HG02642 (cell line): ENCODE measurements around the gene DYNC1I2.

ENCODE experiments used
- ATAC-seq: cut with Tn5 transposase; IDR thresholded peaks from one replicate; pipeline ENCODE4 v1.9.1; 2021; ENCODE audit warnings: mild to moderate bottlenecking; ENCODE audit not compliant: unreplicated experiment, poor library complexity

DYNC1I2 gene

GRCh38 chr2:171687287-171688128, at the start of gene DYNC1I2:
Gene DYNC1I2, plus strand, starts transcription at chr2:171687469. Its CDS starts 2,687 bp downstream, at chr2:171690156.
- peak; percentile 91 for ATAC-seq

DNA sequence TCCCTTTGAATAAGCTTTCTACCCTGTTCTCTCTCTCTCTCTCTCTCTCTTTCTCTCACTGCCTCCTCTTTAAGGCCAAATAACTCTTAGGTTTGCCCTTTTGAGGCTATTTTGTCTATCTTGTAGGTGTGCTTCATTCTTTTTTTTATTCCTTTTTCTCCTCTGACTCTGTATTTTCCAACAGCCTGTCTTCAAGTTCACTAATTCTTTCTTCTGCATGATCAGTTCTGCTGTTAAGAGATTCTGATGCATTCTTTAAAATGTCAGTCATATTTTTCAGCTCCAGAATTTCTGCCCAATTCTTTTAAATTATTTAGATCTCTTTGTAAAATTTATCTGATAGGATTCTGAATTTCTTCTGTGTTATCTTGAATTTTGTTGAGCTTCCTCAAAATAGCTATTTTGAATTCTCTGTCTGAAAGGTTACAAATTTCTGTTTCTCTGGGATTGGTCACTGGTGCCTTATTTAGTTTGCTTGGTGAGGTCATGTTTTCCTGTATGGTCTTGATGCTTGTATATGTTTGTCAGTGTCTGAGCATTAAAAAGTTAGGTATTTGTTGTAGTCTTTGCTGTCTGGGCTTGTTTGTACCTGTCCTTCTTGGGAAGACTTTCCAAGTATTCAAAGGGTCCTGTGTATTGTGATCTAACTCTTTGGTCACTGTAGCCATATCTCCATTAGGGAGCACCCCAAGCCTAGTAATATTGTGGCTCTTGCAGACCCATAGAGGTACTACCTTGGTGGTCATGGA, 35.4 kb upstream of the DYNC1I2 start:
- ATAC-seq: no peak

GRCh38 chr2:171652416-171652785, 34.9 kb upstream of the DYNC1I2 start:
- ATAC-seq: peak; percentile 85

DNA sequence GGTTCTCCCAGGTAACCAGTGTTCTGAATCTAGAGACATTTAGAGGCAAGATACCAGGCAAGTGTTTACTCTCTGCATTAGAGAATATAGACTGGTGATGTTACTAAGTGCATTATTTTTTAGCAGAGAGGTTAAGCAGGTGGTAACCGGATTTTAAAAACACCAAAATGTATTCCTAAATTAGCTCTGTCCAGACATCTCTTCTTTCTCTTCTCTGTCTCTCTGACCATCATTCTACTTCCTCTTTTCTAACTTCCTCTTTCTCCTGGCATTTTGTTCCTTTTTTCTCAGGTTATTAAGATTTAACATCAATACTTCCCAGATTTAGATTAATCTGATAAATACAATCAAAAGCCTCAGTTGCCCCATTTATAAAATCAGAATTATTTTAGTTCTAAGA, 31.7 kb upstream of the DYNC1I2 start:
- ATAC-seq: no peak

GRCh38 chr2:171667041-171667440, 20.2 kb upstream of the DYNC1I2 start:
- ATAC-seq: no peak

DNA sequence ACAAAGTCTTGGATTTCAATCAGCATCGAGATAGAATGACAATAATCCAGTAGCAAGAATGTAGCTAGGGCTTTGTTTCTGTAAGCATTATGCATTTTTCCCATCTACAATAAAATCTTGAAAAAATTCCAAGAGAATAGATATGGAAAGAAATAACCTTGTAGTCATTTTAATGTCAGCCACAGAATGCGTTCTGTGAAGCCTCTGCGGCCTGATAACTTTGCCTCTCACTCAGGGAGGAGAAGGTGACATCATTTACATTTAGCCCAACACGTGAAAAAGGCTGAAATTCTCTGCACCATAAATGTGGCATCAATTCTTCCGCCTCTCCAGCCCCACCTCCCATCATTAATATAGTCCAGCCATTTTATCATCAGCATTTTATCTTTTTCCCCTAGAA, 19.1 kb upstream of the DYNC1I2 start:
- ATAC-seq: no peak

DNA sequence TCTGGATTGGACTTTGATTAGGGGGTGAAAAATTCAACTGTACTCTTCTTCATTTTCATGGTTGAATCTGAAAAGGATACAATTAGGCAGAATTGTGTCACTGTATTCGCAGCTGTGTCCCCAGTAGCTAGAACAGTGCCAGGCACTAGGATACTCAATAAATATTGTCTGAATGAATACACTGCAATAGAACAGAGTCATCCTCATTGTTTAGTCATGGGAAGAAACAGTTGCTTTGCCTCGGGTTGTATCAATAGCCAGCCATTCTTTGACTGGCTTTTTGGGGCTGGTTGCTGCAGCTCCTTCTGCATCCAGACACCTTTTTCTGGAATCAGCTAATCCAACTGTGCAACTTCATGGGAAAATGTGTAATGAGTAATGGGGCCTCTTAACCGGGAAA, 18.1 kb upstream of the DYNC1I2 start:
- no peak for ATAC-seq

DNA sequence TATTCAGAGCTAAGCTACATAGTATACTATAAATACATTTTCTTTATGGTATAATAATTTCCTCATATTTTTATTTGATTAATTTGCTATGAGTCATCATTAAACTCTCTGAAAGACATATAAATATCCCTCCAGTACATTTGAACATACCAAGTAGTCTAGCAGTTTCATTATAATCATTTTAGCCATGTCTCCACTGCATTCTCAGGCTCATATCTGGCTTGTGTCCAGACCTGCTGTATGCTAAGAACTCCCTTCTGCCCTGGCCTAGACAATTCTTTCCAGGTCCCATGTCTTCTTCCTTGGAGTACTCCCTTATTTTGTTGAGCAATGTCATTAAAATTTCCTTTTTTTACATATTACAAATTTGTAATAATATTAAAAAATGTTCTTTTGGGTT, 16.6 kb upstream of the DYNC1I2 start:
- ATAC-seq: no peak

DNA sequence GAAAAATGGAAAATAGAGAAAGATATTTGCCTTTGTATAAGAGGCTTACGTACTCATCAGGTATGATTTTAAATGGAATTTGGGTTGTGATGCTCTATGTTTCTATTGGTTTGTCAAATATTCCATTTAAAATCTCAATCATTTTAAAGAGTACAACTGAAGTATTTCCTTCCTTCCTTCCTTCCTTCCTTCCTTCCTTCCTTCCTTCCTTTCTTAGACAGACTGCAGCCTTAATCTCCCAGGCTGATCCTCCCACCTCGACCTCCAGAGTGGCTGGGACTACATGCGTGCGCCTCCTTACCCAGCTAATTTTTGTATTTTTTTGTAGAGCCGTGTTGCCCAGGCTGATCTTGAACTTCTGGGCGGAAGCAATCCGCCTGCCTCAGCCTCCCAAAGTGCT, 15.4 kb upstream of the DYNC1I2 start:
- ATAC-seq: no peak

DNA sequence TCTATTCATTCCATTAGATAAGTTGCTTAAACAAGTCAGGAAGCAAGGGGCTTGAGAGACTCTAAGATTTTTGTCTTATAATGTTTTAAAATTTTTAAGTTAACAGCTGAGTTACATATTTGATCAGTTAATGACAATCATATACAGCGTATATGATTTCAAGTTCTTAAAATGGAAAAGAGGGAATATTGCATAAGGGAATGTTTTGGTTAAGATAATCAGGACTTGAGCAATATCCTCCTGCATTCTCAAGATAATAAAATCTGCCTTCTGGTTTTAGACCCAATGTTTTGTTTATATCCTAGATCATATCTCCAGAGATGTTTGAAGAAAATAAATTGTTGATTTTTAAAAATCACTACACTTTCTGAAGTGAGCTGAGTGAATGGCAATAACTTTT, 13.4 kb upstream of the DYNC1I2 start:
- ATAC-seq: no peak

DNA sequence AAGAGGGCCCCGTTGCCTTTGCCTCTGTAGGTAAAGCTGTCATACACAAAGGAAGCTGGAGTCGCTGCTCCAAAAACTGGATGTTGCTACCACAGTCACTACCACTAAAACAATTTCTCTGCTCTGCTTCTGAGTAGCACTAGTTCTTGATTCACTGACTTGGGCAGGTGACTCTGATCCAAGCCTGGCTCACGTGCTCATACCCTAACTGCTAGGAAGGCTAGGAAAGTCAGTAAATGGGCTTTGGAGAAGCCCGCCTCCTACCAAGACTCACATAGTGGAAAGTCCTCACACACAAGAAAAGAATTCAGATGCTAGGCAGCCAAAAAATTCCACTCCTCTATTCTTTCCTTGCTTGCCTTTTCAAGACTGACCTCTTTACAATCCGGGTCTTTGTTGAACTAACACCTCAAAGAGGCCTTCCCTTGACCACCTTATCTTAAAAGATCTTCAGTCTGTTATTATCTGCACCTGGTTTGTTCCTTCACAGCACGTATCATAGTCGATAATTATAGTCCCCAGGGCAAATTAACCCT, 11.4 kb upstream of the DYNC1I2 start:
- ATAC-seq: no peak

GRCh38 chr2:171678619-171679018, 8.7 kb upstream of the DYNC1I2 start:
- no peak for ATAC-seq

DNA sequence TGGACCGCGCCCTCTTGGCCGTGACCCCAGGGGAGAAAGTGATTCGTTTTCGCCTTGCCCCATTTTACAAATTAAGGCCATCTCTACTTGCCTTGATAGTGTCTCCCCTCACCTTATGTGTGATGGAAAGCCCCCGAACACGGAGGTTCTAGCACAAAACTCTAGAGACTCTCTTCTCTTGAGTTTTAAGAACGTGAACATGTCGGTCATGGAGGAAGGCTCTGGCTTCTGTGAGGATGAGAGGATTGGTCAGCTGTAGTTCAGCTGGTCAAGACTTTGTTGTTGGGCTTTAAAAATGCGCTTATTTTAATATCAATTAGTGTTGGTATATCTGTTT, 828 bp downstream of the DYNC1I2 start:
- ATAC-seq: no peak

DNA sequence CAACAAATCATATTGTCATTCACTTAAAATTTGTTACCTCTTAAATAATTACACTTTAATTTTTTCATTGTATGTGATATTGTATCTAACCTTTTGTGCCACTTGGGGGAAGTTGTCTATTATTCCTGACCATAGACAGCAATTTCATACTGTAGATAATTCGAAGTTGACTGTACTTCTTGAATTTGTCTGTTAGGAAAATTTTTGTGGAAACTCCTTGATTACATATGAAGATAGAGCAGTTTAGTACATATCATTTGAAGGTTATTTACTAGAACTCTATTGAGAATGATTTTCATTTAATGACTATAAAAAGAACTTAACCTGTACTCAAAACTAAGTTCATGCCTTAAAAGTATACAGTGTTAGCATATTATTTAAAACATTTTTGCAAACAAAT, 5.1 kb downstream of the DYNC1I2 start:
- no peak for ATAC-seq

GRCh38 chr2:171702781-171703556, 15.7 kb downstream of the DYNC1I2 start:
- no peak for ATAC-seq

DNA sequence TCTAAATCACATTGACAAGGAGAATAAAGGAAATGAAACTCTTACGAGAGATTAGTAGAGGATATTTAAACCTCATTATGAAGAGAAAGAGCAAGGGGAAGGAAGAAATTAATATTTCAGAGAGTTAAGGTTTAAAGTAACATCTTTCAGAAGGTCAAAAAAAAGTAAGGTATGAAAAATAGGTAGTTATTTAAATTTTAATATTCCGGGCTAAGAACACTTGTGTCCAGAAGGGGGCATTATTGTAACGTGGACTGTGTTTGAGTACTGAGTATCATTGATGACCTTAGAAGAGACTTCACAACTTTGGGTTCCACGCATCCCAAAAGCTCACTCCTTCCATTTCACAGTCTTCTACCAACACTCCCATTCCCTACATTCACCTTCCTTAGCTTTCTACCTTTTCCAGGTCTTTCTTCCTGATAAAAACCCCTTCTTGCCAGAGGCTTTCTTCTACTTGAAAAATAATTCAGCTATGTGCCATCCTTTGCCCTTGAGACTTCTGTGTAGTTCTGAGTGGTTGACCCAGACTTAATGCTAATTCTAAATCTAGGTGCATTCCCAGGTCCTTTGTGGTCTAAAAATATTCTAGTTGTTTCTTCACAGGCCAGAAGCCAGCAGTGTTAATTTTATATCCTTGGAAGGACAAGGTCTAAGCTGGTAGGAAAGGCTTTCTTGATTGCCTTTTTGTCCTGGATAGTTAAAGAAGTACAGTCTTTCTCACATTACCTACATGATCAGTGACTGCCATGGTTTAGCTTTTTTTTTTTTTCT, 16.5 kb downstream of the DYNC1I2 start:
- ATAC-seq: no peak

DNA sequence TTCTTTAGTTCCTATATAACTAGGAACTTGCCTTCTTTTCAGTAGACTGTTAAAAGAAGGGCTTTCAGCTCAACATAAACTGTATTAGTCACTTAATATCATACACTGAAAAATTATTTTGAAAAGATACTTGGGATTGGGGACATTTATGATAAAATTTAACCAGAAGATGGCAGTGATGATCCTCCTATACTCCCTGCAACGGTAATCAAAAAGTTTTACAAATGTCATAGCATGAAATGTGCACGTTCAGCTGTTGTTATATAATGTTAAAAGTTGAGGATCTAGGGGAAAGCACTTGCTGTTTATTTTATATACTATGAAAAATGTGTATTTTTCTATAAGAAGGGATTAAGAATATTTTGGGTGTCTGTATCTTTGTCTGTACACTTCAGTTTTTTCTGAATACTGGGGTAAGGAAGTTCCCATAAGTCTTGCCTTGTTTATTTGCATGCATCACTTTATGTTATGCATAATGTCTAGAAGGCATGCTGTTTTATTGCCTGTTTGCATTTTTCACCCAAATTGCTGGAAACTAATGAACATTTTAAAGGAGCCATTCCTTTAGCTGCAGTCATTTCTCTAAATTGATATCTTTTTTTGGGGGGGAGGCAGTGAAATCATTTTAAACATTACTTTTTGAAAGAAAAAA, 19.0 kb downstream of the DYNC1I2 start:
- ATAC-seq: no peak

DNA sequence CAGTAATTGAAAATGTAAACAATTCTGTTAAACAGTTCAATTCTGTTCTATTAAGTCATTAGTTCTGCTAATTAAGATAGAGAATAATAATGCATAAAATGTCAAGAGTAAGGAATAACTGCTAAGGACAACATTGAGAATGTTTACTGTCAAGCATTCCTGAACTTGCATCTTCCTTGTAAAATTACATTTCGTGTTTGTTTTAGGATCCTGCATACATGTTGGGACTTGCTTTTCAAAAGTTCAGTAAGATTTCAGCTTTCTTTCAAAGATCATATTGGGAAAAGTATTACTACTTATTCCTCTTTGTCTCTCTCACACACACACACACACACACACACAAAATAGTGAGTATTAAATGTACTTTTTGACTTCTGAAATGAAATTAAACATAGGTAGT, 20.5 kb downstream of the DYNC1I2 start:
- no peak for ATAC-seq

DNA sequence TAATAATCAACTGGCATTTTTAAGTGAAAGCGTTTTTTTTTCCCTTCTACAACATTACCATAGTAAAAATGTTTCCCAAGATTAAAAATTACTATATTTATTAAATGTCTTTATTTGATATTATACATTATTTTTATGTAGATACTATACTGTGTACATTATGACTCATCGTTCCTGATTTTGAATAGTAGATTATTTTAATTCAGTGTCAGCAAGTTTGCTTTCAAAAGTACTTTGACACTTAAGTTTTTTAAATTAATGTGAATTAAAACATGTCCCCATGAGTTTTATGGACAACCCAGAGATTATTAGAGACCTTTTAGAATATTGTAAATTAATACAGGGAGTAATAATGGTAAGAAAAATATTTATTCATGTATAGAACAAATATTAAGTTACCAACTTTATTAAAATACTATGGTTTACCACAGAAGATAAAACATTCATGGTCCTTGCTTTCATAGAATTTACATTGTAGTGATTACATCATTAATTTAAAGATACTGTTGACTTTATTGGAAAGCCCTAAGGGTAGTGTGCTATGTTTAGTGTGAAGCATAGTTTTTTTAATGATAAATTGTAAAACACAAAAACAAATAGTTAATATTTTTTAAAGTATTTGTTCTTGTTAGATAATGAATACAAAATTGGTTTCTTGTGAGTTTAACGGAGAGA, 21.9 kb downstream of the DYNC1I2 start:
- ATAC-seq: no peak
